SK-N-SH (cell line): ENCODE measurements around the gene C11orf68. TPM values are rescaled to one million over a fixed set of nuclear protein-coding genes. Genes with fewer than 3 reads are reported as not detected.

Experiments
- CTCF ChIA-PET: fragments of 300-600, 350-600 bp; formaldehyde crosslinking; extraction: SDS; loops from one replicate; lab custom pipeline; 2021; lab: Yijun Ruan, JAX
- POLR2A ChIA-PET: fragments of 350-600 bp; sonication (Branson Sonifier 250); formaldehyde crosslinking; extraction: SDS; loops from one replicate; lab custom pipeline; 2020; ENCODE audit warnings: antibody characterized with exemption, inconsistent platforms; lab: Yijun Ruan, JAX
- DNase-seq: peaks from one replicate; pipeline ENCODE4 v3.0.0; 2012
- H2AFZ ChIP-seq: fragments of 200-600 bp; sonication (generic); 2 replicates; pipeline ENCODE4 v1.8.1; 2016; ENCODE audit warnings: antibody characterized with exemption, mild to moderate bottlenecking, low read depth
- H3F3A ChIP-seq: fragments of 200-600 bp; sonication (generic); replicated peaks from 2 replicates; pipeline ENCODE3; 2016; ENCODE audit warnings: antibody characterized with exemption, mild to moderate bottlenecking; ENCODE audit not compliant: insufficient read depth
- H3K27ac ChIP-seq, 2 experiments: fragments of 200-500 bp in 1 of 2; fragments of 200-600 bp in 1 of 2; sonication (Bioruptor generic) in 1 of 2; sonication (generic), shearing (Covaris generic) in 1 of 2; 2 replicates each; pipeline versions ENCODE4 v1.5.1 to v1.6.1; 2014 to 2016; ENCODE audit warnings: low read depth in 2 of 2, inconsistent platforms in 1 of 2, low read length in 1 of 2, mild to moderate bottlenecking in 1 of 2, mixed read lengths in 1 of 2
- H3K27me3 ChIP-seq: fragments of 200-600 bp; sonication (generic), shearing (Covaris generic); 2 replicates; pipeline ENCODE4 v1.6.1; 2016; ENCODE audit warnings: mixed run types; ENCODE audit not compliant: insufficient read depth
- H3K36me3 ChIP-seq, 2 experiments: fragments of 200-500 bp in 1 of 2; fragments of 200-600 bp in 1 of 2; sonication (Bioruptor generic) in 1 of 2; sonication (generic) in 1 of 2; replicated peaks in 1 of 2; 2 replicates each; pipeline versions ENCODE3 to v1.5.1; 2014 to 2016; ENCODE audit warnings: low read length in 1 of 2, mild to moderate bottlenecking in 1 of 2; ENCODE audit not compliant: insufficient read depth in 2 of 2, control insufficient read depth in 1 of 2
- H3K4me1 ChIP-seq, 2 experiments: fragments of 200-500 bp in 1 of 2; fragments of 200-600 bp in 1 of 2; sonication (Bioruptor generic) in 1 of 2; sonication (generic), shearing (Covaris generic) in 1 of 2; 2 replicates each; pipeline versions ENCODE4 v1.5.1 to v1.6.1; 2014 to 2016; ENCODE audit warnings: low read depth in 1 of 2, low read length in 1 of 2, mixed run types in 1 of 2; ENCODE audit not compliant: insufficient read depth in 2 of 2, control insufficient read depth in 1 of 2
- H3K4me2 ChIP-seq: fragments of 200-600 bp; sonication (generic), shearing (Covaris generic); 2 replicates; pipeline ENCODE4 v1.6.1; 2017; ENCODE audit warnings: mixed run types
- H3K4me3 ChIP-seq, 2 experiments: fragments of 200-500 bp in 1 of 2; fragments of 200-600 bp in 1 of 2; sonication (Bioruptor generic) in 1 of 2; sonication (generic), shearing (Covaris generic) in 1 of 2; 2 replicates each; pipeline versions ENCODE4 v1.5.1 to v1.8.1; 2014 to 2016; ENCODE audit warnings: low read depth in 2 of 2, inconsistent platforms in 1 of 2, low read length in 1 of 2, mild to moderate bottlenecking in 1 of 2, mixed read lengths in 1 of 2, moderate library complexity in 1 of 2
- H3K79me2 ChIP-seq: fragments of 200-600 bp; sonication (generic); 2 replicates; pipeline ENCODE4 v1.8.1; 2017; ENCODE audit warnings: mild to moderate bottlenecking; ENCODE audit not compliant: insufficient read depth
- H3K9ac ChIP-seq: fragments of 200-600 bp; sonication (generic); 2 replicates; pipeline ENCODE4 v1.6.1; 2017; ENCODE audit warnings: mixed run types
- H3K9me2 ChIP-seq: fragments of 200-600 bp; sonication (generic); 2 replicates; pipeline ENCODE4 v1.6.1; 2017; ENCODE audit warnings: mixed run types
- H3K9me3 ChIP-seq: fragments of 200-600 bp; sonication (generic); 2 replicates; pipeline ENCODE4 v1.6.1; 2017; ENCODE audit warnings: mixed run types, mild to moderate bottlenecking, moderate library complexity
- H4K20me1 ChIP-seq: fragments of 200-600 bp; sonication (generic); 2 replicates; pipeline ENCODE4 v1.6.1; 2017; ENCODE audit warnings: mild to moderate bottlenecking, mixed run types; ENCODE audit not compliant: insufficient read depth
- EP300 ChIP-seq, 2 experiments: IDR thresholded peaks; 2 replicates each; pipeline versions ENCODE4 v1.4.0 to v1.6.1; 2012; ENCODE audit warnings: borderline replicate concordance in 1 of 2, low read depth in 1 of 2, low read length in 1 of 2
- EZH2phosphoT487 ChIP-seq: fragments of 200-600 bp; sonication (generic); IDR thresholded peaks from 2 replicates; pipeline ENCODE4 v1.6.1; 2017; ENCODE audit warnings: low read depth, mixed run types, mild to moderate bottlenecking, antibody characterized with exemption, moderate library complexity, borderline replicate concordance
- MXI1 ChIP-seq: IDR thresholded peaks from 2 replicates; pipeline ENCODE4 v1.6.1; 2012; ENCODE audit warnings: mild to moderate bottlenecking, low read depth, low read length, improper control_type of control experiment
- POLR2AphosphoS5 ChIP-seq: IDR thresholded peaks from 2 replicates; pipeline ENCODE4 v1.6.1; 2012; ENCODE audit warnings: low read depth, low read length
- TCF12 ChIP-seq: IDR thresholded peaks from 2 replicates; pipeline ENCODE4 v1.4.0; 2012
- TEAD4 ChIP-seq: IDR thresholded peaks from 2 replicates; pipeline ENCODE4 v1.4.0; 2012; ENCODE audit warnings: mild to moderate bottlenecking, borderline replicate concordance; ENCODE audit not compliant: insufficient read depth
- ZBTB33 ChIP-seq: IDR thresholded peaks from 2 replicates; pipeline ENCODE4 v1.4.0; 2012; ENCODE audit warnings: low read depth, borderline replicate concordance
- WGBS: methylation state at CpG from one replicate; pipeline ENCODE4 v1.1.6; 2017; ENCODE audit warnings: low lambda C conversion rate; 5-methylcytosine and 5-hydroxymethylcytosine counted together
- polyA plus RNA-seq, 3 experiments: library from polyadenylated mRNA; depleted of rRNA; stranded (reverse); fragments of >200 nt; gene quantifications; 2 replicates each; pipeline ENCODE4 v1.2.3, GENCODE V29; 2012
- TF ChIP-seq, protein P1 (sequence below): fragments of 150-350 bp; IDR thresholded peaks from 2 replicates; pipeline ENCODE4 v1.6.1; 2016; ENCODE audit warnings: mild to moderate bottlenecking, low read depth, low read length
- TF ChIP-seq, protein P2 (sequence below): IDR thresholded peaks from 2 replicates; pipeline ENCODE4 v1.6.1; 2012; ENCODE audit warnings: mild to moderate bottlenecking, low read depth, low read length, moderate library complexity

C11orf68 gene
- polyA plus RNA-seq, 1 of the 3 experiments (the other 2 are of a cell fraction), result 65.3 TPM

DNA sequence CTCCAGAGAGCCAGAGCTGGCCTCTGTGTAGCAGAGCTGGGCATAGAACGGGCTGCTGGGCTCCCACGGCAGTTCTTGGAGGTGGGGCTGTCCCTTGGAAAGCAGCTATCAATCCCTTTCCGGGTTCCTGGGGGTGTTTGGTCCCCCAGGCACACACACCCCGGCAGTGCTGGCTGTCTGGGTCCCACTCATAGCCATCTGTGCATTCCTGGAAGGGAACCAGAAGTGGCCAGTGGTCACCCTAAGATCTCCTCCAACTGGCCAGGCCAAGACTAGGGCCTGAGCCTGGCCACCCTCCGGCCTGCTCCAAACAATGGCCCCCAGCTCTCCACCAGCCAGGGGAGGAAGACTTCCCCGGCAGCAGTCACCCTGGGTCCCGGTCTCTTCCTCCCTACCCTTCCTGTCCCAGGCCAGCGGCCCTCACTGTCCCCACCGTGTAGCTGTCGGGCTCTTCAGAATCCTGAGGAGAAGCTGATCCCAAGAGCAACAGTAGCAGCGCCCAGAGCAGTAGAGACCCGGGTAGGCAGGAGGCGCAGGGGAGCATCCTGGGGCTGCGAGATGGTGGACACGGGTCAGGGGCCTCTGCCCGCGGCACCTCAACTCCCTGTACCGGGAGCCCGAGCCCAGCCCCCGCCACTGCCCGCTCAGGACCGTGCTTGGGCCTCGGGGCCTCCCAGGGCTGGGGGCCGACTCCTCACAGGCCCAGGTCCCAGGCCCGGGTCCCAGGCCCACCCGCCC is 46.9 kb downstream of the C11orf68 start:
- Histone ChIP-seq H3K27me3 (no peaks in the 10 kb centered on the region), H3K4me3 (peak overlapping the region; percentile 54 to 73), H4K20me1 (no peaks in the 10 kb centered on the region), H3K9me2 (no peaks in the 10 kb centered on the region), H2AFZ (no peak overlapping the region), H3K9me3 (no peaks in the 10 kb centered on the region), H3K79me2 (peaks cover 34% of the 10 kb centered on the region), H3K4me1 (peaks cover 19 to 27% of the 10 kb centered on the region in 2 experiments; a peak in 3 of 4 replicates), H3K36me3 (peaks cover 31 to 37% of the 10 kb centered on the region in 2 experiments), H3K9ac (peak overlapping the region; percentile 70), H3K27ac (peak overlapping the region; percentile 77 to 93), H3F3A (peaks cover 36% of the 10 kb centered on the region), H3K4me2 (peak overlapping the region; percentile 97)
- ChIA-PET CTCF (interaction anchor here (0.6 to 18.4 kb wide), 12 partner anchors 11 to 216 kb away, joined by 3 to 374 read pairs (median 4); partner anchors contain the start of genes CCDC85B, CTSW, FIBP and KAT5), POLR2A (interaction anchor here (0.5 to 4.8 kb wide), 10 partner anchors 8 to 669 kb away, joined by 3 to 59 read pairs (median 4); partner anchors contain the start of genes CCDC85B, CFL1, MALAT1 and MUS81)
- 26% methylated on average over 12 of the region's 26 CpGs for WGBS
- no peak for TF ChIP-seq TEAD4
- TF ChIP-seq MXI1, result no peak
- TF ChIP-seq, protein P1, sequence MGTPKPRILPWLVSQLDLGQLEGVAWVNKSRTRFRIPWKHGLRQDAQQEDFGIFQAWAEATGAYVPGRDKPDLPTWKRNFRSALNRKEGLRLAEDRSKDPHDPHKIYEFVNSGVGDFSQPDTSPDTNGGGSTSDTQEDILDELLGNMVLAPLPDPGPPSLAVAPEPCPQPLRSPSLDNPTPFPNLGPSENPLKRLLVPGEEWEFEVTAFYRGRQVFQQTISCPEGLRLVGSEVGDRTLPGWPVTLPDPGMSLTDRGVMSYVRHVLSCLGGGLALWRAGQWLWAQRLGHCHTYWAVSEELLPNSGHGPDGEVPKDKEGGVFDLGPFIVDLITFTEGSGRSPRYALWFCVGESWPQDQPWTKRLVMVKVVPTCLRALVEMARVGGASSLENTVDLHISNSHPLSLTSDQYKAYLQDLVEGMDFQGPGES, result no peak
- TF ChIP-seq EP300 (IDR thresholded peaks at IDR 0.05; ENCODE audit: borderline replicate concordance in 1 of 2, low read depth in 1 of 2, low read length in 1 of 2), result no peak
- no peak for TF ChIP-seq POLR2AphosphoS5
- TF ChIP-seq TCF12, result no peak
- TF ChIP-seq, protein P2, sequence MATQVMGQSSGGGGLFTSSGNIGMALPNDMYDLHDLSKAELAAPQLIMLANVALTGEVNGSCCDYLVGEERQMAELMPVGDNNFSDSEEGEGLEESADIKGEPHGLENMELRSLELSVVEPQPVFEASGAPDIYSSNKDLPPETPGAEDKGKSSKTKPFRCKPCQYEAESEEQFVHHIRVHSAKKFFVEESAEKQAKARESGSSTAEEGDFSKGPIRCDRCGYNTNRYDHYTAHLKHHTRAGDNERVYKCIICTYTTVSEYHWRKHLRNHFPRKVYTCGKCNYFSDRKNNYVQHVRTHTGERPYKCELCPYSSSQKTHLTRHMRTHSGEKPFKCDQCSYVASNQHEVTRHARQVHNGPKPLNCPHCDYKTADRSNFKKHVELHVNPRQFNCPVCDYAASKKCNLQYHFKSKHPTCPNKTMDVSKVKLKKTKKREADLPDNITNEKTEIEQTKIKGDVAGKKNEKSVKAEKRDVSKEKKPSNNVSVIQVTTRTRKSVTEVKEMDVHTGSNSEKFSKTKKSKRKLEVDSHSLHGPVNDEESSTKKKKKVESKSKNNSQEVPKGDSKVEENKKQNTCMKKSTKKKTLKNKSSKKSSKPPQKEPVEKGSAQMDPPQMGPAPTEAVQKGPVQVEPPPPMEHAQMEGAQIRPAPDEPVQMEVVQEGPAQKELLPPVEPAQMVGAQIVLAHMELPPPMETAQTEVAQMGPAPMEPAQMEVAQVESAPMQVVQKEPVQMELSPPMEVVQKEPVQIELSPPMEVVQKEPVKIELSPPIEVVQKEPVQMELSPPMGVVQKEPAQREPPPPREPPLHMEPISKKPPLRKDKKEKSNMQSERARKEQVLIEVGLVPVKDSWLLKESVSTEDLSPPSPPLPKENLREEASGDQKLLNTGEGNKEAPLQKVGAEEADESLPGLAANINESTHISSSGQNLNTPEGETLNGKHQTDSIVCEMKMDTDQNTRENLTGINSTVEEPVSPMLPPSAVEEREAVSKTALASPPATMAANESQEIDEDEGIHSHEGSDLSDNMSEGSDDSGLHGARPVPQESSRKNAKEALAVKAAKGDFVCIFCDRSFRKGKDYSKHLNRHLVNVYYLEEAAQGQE, result no peak
- TF ChIP-seq ZBTB33, result no peak
- TF ChIP-seq EZH2phosphoT487, result no peak
- peak; percentile 75 for DNase-seq
